ENCODE results near the gene DNAJC11.
"Not testable (repeated sequence)": the region's sequence is repeated elsewhere in the genome, so short reads cannot be mapped to it uniquely, and the experiment has no call there.

The DNAJC11 gene

GRCh38 chr1:6695868-6696267, 5.7 kb downstream of the DNAJC11 start:
- no peak for DNase-seq (ENCODE audit: low read depth in 2 of 2)

DNA sequence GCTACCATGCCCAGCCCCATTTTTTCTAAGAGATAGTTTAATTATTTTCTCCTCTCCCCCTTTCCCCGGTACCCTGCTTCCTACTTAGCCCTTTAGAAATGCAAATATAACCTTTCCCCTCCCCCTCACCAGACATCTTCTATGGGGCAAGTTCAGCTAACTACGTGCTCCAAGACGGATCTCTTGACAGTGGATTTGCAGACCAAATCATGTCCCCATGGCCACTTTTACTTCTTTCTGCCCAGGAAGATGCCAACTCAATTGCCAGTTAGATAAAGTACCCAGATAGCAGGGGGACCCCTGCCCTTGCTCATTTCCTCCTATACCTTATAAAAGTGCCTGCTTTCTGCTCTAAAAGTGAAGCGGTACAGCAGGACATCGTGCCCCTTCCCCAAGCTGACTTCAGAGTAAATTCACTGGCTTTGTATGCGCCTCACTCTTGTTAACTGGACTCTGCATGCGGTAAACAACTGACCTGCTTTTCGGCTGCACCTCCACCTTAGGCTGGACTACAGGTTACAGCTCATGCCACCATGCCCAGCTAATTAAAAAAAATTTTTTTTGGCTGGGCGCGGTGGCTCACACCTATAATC, 7.4 kb downstream of the DNAJC11 start:
- DNase-seq (ENCODE audit: low read depth in 2 of 2) = no peak

GRCh38 chr1:6692956-6693355, 8.7 kb downstream of the DNAJC11 start:
- DNase-seq (ENCODE audit: low read depth in 2 of 2) = no peak

GRCh38 chr1:6691507-6691906, 10.1 kb downstream of the DNAJC11 start:
- DNase-seq (ENCODE audit: low read depth in 2 of 2) = no peak

- DNase-seq (ENCODE audit: low read depth in 2 of 2) = no peak
Observed at GRCh38 chr1:6690186-6690585, 11.4 kb downstream of the DNAJC11 start.

GRCh38 chr1:6688757-6689156, 12.9 kb downstream of the DNAJC11 start:
- no peak for DNase-seq (ENCODE audit: low read depth in 2 of 2)

GRCh38 chr1:6688001-6688400, 13.6 kb downstream of the DNAJC11 start:
- no peak for DNase-seq (ENCODE audit: low read depth in 2 of 2)

- DNase-seq (ENCODE audit: low read depth in 2 of 2) = no peak
Observed at GRCh38 chr1:6686294-6686693, 15.3 kb downstream of the DNAJC11 start.

- DNase-seq (ENCODE audit: low read depth in 2 of 2) = no peak
Observed at GRCh38 chr1:6685381-6685780, 16.2 kb downstream of the DNAJC11 start.

DNA sequence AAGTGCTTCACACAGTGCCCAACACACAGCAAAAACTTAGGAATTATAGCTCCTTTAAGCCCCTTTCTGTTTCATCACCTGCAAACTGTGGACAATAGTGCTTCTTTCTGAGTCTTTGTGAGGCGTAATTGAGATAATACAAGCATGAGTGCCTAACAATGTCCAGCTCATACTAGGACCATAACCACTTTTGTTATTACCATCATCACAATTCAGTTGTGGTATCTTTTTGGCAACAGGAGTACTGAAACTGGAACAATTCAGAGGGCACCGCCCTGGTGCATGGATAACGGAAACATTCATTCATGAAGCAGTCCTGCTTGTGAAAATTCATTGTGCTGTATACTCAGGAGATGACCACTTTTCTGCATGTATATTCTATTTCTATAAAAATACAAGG, 18.2 kb downstream of the DNAJC11 start:
- no peak for DNase-seq (ENCODE audit: low read depth in 2 of 2)

DNA sequence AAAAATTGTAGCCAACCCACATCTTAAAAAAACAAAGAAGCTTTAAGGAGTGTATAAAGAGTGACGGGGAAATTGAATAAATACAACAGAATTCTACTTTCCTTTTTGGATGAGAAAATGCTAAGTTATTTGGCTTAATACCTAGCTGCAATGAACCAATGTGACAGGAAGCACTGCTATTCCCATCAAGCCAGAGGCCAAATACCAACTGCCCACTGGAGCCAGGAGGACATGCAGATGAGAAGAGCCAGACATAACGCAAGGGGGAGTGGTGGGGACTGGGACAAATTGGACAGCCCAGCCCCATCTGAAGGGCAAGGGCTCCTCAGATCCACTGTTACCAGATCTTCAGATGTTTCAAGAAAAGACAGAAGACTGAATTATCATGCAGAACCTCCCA, 25.7 kb downstream of the DNAJC11 start:
- no peak for DNase-seq (ENCODE audit: low read depth in 2 of 2)

DNA sequence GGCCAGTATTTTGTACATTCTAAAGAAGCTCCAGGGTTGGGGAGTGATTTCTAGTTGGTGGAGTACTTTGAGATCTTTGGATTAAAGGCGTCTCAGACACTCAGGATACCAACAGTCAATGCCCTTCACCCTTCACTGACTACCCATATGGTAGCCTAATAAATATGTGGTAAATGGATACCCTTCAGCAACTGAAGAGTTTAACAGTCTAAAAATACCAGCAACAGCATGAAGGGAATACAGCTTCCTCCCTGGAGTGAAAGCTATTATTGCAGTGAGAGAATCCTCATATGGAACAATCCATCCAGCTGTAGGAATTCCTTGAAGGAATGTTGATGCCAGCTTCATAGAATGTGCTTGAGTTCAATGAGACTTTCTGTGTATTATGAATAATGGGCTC, 26.8 kb downstream of the DNAJC11 start:
- DNase-seq (ENCODE audit: low read depth in 2 of 2) = no peak

- no peak for DNase-seq (ENCODE audit: low read depth in 2 of 2)
Observed at GRCh38 chr1:6673816-6674398, 27.7 kb downstream of the DNAJC11 start.

- no peak for DNase-seq (ENCODE audit: low read depth in 2 of 2)
Observed at GRCh38 chr1:6672558-6672957, 29.1 kb downstream of the DNAJC11 start.

DNA sequence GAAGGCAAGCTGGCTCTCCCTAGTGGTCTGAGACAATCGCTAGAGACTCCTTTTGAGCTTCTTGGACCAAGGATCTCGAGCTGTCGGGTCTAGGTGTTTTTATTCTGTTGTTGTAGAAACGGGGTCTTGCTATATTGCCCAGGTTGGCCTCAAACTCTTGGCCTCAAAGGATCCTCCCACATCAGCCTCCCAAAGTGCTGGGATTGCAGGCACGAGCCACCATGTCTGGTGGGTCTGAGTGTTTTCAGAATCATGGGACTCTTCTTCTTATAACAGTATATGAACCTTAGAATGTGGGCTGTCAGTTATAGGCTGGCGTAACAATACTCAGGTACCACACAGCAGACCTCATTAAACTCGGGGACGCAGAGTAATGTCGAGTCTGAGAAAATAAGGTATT, 33.1 kb downstream of the DNAJC11 start:
- DNase-seq (ENCODE audit: low read depth in 2 of 2) = no peak

GRCh38 chr1:6667139-6667538, 34.5 kb downstream of the DNAJC11 start:
- no peak for DNase-seq (ENCODE audit: low read depth in 2 of 2)

DNA sequence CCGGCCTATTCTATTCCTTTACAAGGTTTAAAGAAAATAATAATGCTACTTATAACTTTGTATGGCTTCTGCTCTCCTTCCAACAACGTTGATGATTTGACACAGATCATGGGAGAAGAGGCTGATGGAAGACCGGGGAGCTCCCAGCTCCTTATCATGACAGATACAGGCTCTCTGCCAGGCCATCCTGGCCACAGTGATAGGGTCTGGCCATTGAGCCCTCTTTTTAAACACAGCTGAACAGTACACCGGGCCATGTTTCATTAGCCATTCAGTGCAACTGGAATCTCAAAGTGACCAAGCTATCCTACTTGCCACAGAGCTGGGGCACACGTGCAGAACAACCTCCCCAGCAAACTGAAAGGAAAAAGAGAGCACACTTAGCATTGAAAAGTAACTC, 34.9 kb downstream of the DNAJC11 start:
- no peak for DNase-seq (ENCODE audit: low read depth in 2 of 2)

DNA sequence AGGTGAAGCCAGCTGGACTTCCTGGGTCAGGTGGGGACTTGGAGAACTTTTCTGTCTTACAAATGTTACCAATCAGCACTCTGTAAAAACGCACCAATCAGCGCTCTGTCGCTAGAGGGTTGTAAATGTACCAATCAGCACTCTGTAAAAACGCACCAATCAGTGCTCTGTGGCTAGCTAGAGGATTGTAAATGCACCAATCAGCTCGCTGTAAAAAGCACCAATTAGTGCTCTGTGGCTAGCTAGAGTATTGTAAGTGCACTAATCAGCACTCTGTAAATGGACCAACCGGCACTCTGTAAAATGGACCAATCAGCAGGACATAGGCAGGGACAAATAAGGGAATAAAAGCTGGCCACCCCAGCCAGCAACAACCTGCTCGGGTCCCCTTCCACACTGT, 39.1 kb downstream of the DNAJC11 start:
- not testable (repeated sequence) for DNase-seq (ENCODE audit: low read depth in 2 of 2)

GRCh38 chr1:6660415-6661049, 41.1 kb downstream of the DNAJC11 start:
- no peak for DNase-seq (ENCODE audit: low read depth in 2 of 2)

- no peak for DNase-seq (ENCODE audit: low read depth in 2 of 2)
Observed at GRCh38 chr1:6658359-6659060, 43.1 kb downstream of the DNAJC11 start.

DNA sequence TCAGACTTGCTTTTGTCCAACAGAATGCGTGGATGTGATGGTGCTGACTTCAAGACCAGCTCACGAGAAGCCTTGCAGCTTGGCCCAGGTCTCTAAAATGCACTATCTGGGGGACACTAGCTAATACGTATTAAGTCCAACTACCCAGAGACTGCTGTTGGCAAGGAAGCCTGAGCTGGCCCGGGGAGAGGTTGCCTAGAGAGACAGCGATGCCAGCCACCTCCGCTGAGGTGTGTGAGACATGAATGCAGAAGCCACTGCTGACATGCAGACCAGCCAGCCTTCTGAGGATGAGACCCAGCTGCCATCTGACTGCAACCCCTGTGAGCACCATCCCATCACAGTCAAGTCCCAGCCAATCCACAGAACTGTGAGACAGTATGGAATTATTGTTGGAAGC, 44.5 kb downstream of the DNAJC11 start:
- DNase-seq (ENCODE audit: low read depth in 2 of 2) = no peak

- DNase-seq (ENCODE audit: low read depth in 2 of 2) = no peak
Observed at GRCh38 chr1:6653436-6654290, 48.0 kb downstream of the DNAJC11 start.

All from stimulated activated CD8-positive, alpha-beta memory T cell treated with anti-CD3 and anti-CD28 coated beads, Interleukin-7, amount 100 ng/mL, for 4 hours (primary cell).